ENCODE measurements around the gene DNASE2. TPM values are rescaled to one million over a fixed set of nuclear protein-coding genes. Genes with fewer than 3 reads are reported as not detected.
"Not testable (repeated sequence)": the region's sequence is repeated elsewhere in the genome, so short reads cannot be mapped to it uniquely, and the experiment has no call there.

Gene DNASE2, protein sequence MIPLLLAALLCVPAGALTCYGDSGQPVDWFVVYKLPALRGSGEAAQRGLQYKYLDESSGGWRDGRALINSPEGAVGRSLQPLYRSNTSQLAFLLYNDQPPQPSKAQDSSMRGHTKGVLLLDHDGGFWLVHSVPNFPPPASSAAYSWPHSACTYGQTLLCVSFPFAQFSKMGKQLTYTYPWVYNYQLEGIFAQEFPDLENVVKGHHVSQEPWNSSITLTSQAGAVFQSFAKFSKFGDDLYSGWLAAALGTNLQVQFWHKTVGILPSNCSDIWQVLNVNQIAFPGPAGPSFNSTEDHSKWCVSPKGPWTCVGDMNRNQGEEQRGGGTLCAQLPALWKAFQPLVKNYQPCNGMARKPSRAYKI
- total RNA-seq, result 22.6 and 22.7 TPM in 2 replicates

DNA sequence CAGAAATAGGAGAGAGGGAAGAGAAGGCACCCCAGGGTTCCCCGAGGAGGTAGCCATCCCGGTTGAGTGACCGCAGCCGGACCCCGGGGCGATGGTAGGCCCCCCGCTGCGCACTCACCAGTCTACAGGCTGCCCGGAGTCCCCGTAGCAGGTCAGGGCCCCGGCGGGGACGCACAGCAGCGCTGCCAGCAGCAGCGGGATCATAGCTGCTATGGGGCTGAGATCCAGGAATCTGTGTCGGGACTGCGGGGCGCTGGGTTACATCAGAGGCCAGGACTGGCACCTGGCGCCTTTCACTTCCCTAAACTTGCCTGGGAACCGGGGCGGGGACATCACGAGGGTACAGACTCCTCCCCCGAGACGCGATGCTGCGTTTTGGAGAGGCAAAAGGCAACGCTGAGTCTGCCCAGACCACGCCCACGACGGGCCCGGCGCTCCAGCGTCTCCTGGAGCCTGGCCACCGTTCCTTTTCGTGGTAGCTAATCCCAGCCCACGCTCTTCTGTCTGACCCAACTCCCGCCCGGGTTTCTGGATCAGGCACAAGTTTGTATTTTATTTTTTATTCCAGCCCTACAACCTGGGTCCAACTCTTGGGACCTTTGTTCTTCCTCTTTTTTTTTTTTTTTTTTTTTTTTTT, at the start of gene DNASE2:
TSS of gene DNASE2 (minus strand) at position 278 of the 637 bp plus-strand sequence. CDS start at position 204, 74 bp downstream.
- intact Hi-C loops (cut with micrococcal nuclease), result loop anchor here (5.0 kb wide), 1 partner anchor 36 kb away; the partner anchor contains the start of gene SYCE2

DNA sequence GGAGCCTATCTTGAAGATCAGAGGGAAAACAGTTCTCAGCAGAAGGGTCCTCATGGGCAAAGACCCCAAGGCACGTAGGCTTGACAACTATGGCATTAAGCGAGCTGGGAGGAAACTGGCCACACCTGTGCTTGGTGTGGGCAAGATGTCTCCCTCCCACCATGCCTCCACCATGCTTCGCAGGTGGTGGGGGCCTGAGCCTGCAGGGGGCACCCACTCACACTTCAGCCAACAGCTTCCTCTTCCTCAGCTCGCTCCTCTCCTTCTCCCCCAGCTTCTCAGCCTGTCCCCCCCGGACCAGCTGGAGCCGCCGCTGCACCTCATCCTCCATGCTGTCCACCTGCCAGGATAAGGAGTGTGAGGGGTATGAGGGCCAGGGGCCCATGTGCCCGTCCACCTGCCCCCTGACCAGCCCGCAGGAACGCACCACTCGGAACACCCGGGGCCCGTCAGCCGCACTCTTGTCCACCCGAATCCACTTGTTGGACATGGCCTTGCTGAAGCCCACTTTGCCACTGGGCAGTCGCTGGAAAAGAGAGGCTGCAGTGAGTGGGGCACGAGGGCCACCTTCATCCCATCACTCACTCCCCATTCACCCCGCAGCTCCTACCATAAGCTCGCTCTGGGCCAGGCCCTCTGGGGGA, 48.9 kb upstream of the DNASE2 start:
- intact Hi-C loops (cut with micrococcal nuclease), result loop anchor here (10.0 kb wide), 1 partner anchor 165 kb away; no protein-coding TSS in a partner anchor

DNA sequence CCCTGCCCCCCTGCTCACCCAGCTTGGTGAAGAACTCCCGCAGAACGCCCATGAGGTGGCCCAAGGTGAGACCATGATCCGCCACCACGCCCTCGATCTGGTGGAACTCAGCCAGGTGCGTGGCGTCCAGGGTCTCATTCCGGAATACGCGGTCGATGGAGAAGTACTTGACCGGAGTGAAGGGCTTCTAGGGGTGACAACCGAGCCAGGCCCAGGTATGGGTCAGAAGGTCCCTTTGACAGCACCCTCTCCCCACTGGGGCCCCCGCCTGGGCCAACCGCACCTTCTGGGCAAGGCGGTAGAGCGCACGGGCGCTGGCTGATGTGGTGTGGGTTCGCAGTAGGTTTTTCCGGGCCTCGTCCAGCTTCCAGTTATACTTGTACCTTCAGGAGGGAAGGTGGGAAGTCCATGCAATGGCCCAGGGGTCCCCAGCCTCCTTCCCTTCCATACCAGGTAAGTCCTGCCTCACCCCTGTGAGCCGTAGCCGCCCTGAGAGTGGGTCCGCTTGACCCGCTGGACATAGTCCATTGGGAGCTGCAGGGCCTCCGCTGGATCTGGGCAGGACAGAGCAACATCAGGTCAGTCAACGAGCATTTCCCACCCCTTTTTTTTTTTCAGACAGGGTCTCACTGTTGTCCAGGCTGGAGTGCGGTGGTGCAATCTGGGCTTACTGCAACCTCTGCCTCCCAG, 43.5 kb upstream of the DNASE2 start:
- intact Hi-C loops (cut with micrococcal nuclease), result no loop called here

DNA sequence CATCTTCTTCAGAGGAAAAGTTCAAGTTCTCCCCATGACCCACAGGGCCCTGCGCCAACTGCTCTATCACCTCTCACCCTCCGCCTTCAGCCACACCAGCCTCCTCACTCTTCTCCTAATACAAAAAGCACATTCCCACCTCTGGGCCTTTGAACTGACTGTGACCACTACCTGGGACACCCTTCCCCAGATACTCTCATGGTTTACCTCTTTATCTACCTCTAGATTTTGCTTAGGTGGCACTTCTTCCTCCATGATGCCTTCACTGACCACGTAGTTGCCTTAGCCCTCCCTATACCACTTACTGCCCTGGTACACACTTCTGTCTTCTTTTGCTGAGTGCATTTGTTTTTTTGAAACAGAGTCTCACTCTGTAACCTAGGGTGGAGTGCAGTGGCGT, 41.7 kb upstream of the DNASE2 start:
- intact Hi-C loops (cut with micrococcal nuclease), result no loop called here

DNA sequence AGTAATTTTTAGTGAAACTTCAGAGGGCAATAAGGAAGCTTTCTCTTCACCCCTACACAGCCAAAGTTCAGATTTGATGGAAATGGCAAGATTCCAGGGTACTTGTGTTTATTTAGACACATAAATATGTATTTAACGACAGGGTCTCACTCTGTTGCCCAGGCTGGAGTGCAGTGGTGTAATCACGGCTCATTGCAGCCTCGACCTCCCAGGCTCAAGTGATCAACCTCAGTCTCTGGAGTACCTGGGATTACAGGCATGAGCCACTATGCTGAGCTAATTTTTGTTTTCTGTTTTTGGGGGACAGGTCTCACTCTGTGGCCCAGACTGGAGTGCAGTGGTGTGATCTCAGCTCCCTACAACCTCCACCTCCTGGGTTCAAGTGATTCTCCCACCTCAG, 39.8 kb upstream of the DNASE2 start:
- intact Hi-C loops (cut with micrococcal nuclease), result no loop called here

DNA sequence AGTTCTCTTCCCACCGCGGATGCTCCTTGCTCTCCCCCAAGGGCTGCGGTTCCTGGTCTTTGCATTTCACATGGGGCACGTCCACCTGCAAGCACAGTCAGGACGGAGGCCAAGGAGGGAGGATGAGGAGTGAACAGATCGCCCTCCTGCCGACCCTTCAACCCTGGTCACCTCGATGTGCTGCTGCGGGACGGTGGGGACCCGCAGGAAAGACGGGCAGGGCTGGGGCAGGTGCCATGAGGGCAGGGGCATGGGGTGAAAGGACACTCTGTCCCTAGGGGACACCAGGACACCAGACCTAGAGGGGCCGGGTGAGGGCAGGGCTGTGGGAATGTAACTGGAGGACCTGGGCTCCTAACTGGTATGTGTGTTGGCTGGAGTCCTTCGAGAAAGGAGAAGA, 37.0 kb upstream of the DNASE2 start:
- intact Hi-C loops (cut with micrococcal nuclease), result loop anchor here (2.0 to 5.0 kb wide), 2 partner anchors 15 to 36 kb away; partner anchors contain the start of genes DNASE2 and FARSA

DNA sequence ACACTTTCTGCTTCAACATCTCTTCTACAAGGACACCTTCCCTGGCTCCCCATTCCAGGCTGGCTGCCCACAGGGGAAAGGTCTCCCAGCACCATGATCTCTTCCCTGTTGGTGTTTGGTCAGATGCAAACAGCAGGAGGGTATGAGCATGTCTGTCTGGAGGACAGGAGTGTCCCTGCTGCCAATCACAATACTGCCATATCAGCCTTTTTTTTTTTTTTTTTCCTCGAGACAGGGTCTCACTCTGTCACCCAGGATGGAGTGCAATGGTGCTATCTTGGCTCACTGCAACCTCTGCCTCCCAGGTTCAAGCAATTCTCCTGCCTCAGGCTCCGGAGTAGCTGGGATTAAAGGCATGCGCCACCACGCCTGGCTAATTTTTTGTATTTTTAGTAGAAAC, 34.6 kb upstream of the DNASE2 start:
- intact Hi-C loops (cut with micrococcal nuclease), result loop anchor here (5.0 kb wide), 1 partner anchor 34 kb away; the partner anchor contains the start of gene DNASE2

DNA sequence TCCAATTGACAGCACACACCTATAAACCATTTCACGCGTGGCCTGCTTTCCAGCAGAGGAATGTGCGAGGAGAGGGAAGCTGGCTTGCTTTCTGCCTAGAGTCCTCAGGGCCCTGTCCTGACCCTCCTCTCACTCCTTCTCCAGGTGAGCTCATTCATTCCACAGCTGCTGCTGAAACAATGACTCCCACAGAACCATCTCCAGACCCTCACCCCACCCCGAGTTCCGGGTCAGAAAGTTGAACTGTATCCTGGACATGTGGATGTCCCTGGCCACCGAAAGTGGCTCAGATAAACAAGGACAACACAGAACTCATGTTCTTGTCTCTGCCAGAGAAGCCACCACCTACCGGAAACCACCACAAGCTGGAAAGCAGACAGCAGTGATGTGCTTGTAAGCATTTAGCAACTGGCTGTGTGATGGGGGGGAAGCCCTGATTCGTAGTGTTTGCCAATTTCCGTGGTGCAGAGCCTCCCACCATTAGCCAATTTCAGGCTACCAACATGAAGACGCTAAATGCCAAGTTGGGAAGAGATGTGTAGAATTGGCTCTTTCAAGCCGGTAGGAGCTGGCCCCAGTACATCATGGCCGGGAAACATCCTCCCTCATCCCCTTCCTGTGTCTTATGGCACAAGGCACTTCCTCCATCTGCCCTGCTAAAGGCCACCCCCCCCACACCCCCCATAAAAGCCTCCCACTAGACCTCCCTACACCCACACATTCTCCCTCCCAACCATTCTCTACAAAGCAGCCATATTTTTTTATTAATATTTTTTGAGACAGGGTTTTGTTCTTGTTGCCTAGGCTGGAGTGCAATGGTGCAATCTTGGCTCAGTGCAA, 32.8 kb upstream of the DNASE2 start:
- intact Hi-C loops (cut with micrococcal nuclease), result no loop called here

DNA sequence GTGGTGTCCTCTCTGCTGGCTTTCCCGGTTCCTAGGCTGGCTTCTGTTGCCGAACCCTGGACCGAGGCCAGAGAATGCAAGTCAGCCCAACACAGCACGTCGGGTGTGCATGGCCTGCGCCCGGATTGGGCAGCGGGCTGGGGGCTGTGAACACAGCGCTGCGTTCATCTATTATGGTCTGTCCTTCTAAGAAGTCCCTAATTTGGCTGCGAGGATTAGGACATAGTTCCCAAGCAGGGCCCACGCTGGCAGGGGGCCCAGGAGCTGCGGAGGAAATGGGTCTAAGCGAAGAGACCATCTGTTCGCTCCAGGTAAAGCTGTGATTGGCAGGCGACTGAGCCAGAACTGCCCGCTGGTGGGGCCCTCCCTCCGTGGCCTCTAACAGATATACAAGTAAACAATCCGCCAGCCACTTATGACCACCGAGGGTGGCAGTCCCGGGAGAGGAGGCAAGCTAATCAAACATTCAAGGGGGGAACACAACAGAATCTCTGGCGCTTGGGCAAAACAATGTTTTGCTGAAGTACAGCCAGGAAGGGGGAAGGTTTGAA, 31.8 kb upstream of the DNASE2 start:
- intact Hi-C loops (cut with micrococcal nuclease), result no loop called here

DNA sequence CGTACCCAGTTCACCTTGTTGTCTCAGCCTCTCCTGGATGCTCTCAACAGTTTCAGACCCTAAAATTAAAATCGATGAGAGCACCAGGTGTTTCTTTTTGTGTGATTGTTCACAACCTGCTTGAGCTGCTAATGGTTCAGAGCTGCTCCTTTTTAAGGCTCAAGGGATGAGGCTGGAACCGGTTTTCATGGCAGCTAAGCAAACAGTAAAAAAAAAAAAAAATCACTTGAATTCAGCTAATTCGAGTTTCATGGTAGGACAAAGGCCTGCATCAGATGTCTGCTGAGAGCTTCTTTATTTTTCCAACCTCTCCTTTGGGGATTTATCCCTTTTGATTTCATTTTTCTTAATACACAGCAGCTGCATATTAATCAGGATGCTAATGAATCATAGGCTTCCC, 31.3 kb upstream of the DNASE2 start:
- intact Hi-C loops (cut with micrococcal nuclease), result no loop called here

DNA sequence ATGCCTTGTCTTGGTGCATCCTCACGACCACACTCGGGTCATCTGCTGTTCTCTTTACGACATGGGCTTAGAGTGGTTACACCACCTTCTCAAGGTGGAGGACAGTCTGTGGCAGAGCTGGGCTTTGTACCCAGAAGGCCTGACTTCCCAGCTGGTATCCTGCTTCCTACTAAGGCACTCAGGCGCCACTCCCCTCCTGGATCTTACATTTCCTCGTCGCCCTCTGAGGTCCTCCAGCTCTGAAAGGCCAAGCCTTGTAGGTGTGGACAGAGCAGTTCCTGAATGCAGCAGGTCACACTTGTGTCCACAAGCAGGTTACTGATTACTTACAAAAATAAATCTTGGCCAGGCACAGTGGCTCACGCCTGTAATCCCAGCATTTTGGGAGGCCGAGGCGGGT, 25.9 kb upstream of the DNASE2 start:
- intact Hi-C loops (cut with micrococcal nuclease), result no loop called here

DNA sequence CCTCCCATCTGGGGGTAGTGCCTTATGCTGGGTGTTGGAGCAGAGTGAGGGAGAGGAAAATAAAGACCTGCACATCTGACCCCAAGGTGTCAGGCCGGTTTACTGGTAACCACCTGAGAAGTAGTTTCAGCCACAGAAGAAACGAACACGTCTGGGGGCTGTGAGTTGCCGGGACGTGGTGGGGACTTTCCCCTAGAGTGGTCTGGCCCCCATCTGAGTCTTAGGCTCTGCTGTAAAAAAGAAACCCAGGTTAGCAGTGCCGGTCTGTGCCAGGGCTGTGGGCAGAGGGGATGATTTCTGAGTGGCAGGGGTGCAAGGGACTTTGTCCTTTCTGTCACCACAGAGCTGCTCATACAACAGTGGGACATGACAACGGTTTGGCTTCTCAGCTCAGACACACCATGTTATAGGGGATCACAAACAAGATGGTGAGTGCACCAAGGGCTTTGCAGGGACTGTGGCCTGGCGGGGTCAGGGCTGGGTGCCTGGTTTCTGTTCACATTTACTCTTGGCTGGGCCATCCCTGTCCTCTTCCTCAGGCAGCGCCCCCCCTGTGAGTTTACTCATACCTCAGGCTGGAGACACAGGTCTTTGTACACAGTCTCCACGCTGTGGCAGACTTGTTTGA, 18.8 kb upstream of the DNASE2 start:
- intact Hi-C loops (cut with micrococcal nuclease), result no loop called here

DNA sequence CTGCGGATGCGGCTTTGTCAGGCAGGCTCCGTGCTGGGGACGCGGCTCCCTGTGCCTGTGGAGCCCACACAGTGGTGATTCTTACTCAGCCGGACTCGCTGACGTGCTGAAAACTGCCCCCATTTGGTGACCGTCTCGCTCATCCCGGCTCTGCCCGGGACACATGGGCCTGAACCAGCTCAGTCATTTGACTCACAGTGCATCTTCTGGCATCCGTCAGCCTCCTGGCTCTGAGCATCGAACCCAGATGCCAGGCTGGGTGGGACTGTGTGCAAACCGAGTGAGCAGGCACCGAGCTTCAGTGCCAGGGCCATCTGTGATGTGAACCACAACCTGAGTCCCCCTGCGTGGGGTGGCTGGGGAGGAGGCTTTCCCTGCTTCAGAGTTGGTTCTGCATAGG, 15.2 kb upstream of the DNASE2 start:
- intact Hi-C loops (cut with micrococcal nuclease), result no loop called here

DNA sequence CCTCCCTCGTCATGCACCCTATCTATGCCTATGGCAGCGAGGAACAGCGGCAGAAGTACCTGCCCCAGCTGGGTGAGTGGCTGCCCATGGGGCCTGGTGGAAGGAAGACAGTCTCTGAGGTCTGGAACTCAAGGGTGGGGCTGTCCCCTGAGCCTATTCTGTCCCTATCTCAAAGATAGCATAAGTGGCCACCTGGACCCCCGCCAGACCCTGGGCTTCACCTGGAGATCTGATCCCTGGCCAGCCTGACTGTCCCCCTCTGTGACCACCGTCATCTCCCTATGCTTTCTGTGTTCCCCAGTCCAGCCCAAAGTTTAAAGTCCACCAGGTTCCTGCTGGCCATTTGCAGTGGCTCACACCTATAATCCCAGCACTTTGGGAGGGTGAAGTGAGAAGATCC, 12.3 kb upstream of the DNASE2 start:
- intact Hi-C loops (cut with micrococcal nuclease), result no loop called here

DNA sequence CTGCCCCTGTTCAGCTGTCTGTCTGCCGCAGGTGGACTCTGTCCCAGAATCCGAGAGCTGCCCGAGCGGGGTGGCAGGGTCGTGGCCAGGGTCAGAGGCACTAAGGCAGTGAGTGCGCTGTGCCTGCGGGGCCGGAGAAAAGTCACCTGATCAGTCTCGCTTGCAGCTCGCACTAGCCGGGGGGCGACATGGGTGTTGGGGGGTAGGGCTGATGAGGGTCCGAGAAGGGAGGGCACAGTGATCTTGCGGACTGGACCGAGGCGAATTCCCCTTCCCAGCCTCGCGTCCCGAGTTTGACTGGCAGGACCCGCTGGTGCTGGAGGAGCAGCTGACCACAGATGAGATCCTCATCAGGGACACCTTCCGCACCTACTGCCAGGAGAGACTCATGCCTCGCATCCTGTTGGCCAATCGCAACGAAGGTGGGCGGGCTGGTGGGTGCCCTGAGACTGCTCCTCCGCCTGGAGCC, 10.3 kb upstream of the DNASE2 start:
- intact Hi-C loops (cut with micrococcal nuclease), result loop anchor here (1.0 kb wide), 2 partner anchors 28 to 47 kb away; partner anchors contain the start of genes CALR and SYCE2

DNA sequence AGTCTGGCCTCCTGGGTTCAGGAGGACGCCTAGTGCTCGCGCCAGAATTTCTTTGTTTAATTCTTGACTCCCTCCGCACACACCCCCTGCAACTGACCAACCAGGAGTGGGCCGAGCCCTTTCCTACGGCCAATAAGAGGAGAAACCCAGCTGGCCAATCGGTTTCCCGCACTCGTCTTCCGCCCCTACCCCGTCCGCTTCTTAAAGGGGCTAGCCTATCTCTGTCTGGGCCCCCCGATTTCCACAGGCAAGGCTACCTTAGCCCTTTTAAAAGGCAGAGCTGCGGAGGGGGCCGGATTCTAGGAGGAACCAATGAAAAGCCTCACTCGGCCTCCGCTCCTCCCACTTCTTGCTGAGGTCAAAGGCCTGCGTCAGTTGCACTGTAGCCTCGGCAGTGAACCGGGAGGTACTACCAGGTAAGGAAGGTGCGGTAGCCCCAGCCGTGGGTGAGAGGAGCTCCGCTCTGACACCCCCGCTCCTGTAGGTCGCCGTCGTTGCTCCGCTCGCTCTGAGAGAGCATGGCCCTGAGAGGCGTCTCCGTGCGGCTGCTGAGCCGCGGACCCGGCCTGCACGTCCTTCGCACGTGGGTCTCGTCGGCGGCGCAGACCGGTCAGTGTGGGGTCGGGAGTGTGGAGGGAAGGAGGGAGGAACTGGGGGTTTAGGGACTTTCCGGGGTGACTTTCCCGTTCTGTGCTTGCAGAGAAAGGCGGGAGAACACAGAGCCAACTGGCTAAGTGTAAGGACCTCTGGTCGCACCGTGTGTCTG, 9.7 kb upstream of the DNASE2 start, which contains the start of gene GCDH:
TSS of gene GCDH (plus strand) at position 374 of the 766 bp plus-strand sequence. CDS start at position 519, 145 bp downstream.
- intact Hi-C loops (cut with micrococcal nuclease), result loop anchor here (1.0 kb wide), 2 partner anchors 28 to 47 kb away; partner anchors contain the start of genes CALR and SYCE2

DNA sequence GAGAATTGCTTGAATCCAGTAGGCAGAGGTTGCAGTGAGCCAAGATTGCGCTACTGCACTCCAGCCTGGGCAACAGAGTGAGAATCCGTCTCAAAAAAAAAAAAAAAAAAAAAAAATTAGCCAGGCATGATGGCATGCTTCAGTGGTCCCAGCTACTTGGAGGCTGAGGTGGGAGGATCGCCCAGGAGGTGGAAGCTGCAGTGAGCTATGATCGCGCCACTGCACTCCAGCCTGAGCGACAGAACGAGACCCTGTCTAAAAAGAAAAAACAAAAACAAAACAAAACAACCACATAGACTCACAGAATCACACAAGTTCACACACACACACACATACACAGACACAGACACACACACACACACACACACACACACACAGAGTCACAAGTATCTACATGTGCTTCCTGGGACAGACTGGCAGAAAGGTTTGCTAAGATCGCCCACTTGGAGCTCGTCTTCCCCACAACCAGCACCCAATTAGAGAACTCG, 9.1 kb upstream of the DNASE2 start:
- intact Hi-C loops (cut with micrococcal nuclease), result not testable (repeated sequence)

DNA sequence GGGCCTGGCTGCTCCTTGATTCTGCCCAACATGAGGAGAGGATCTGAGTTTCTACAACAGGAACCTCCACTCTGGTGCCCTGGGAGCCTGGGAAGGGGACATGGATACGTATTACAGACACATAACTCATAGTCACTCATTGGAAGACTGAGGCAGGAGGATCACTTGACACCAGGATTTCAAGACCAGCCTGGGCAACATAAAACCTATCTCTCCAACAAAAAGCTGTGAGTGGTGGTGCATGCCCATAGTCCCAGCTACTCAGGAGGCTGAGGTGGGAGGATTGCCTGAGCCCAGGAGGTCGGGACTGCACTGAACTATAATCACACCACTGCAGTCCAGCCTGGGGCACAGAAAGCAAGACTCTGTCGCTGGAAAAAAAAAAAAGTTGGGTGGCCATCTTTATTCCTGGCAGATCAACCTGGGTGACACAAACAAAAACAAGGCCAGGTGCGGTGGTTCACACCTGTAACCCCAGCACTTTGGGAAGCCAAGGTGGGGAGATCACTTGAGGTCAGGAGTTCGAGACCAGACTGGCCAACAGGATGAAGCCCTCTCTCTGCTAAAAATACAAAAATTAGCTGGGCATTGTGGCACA, 6.9 kb upstream of the DNASE2 start:
- intact Hi-C loops (cut with micrococcal nuclease), result no loop called here
